ENCODE results near the gene SEZ6.

DNA sequence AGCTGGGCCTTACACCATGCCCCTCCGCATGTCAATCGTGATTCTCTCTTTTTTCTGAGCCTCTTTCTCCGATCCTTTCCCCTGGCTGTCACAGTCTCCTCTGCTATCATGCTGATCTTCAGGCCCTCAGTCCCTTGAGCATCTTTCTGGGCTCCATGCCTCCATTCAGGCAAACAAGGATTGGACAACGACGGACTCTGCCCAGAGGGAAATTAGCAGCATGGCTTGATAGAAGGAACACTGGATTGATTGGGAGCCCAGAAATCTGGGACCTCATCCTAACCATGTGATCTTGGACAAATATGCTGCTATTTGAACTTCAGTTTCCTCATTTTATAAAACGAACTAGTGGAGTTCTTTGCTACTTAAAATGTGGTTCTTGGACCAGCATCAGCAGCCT lies 35.0 kb downstream of the SEZ6 start:
- no peak for TF ChIP-seq EZH2 (IDR thresholded peaks at IDR 0.05; ENCODE audit: low read length, missing control alignments)
- TF ChIP-seq, protein P1, sequence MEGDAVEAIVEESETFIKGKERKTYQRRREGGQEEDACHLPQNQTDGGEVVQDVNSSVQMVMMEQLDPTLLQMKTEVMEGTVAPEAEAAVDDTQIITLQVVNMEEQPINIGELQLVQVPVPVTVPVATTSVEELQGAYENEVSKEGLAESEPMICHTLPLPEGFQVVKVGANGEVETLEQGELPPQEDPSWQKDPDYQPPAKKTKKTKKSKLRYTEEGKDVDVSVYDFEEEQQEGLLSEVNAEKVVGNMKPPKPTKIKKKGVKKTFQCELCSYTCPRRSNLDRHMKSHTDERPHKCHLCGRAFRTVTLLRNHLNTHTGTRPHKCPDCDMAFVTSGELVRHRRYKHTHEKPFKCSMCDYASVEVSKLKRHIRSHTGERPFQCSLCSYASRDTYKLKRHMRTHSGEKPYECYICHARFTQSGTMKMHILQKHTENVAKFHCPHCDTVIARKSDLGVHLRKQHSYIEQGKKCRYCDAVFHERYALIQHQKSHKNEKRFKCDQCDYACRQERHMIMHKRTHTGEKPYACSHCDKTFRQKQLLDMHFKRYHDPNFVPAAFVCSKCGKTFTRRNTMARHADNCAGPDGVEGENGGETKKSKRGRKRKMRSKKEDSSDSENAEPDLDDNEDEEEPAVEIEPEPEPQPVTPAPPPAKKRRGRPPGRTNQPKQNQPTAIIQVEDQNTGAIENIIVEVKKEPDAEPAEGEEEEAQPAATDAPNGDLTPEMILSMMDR (conservative IDR thresholded peaks at IDR 0.05 in 1 of 2, IDR thresholded peaks at IDR 0.05 in 1 of 2; ENCODE audit: low read depth in 1 of 2, low read length in 2 of 2): no peak
